Natural killer cell (primary cell): ENCODE measurements around the gene DNAAF3. TPM values are rescaled to one million over a fixed set of nuclear protein-coding genes. Genes with fewer than 3 reads are reported as not detected.

Experiments
- ATAC-seq, 3 donors: fragments of 150-1000 bp in 2 of 3; fragments of 200-7000 bp in 1 of 3; cut with Tn5 transposase; 1 replicate in 1 of 3; 2 replicates in 2 of 3; pipeline ENCODE4 v1.10.0; 2021; ENCODE audit warnings: mild to moderate bottlenecking in 2 of 3, moderate library complexity in 2 of 3
- DNase-seq, 2 donors: peaks; one replicate each; pipeline versions ENCODE4 v3.0.0 to v3.0.0-alpha.2; 2013 to 2021; ENCODE audit warnings: mixed read lengths in 1 of 2
- H3K27ac ChIP-seq: one replicate; pipeline ENCODE4 v1.5.1; 2013; ENCODE audit warnings: mild to moderate bottlenecking, low read length
- H3K27me3 ChIP-seq: one replicate; pipeline ENCODE4 v1.6.1; 2013; ENCODE audit warnings: low read length; ENCODE audit not compliant: control insufficient read depth, insufficient read depth
- H3K36me3 ChIP-seq: one replicate; pipeline ENCODE4 v1.6.1; 2013; ENCODE audit warnings: low read length; ENCODE audit not compliant: control insufficient read depth, insufficient read depth
- H3K4me1 ChIP-seq: one replicate; pipeline ENCODE4 v1.6.1; 2013; ENCODE audit warnings: low read length; ENCODE audit not compliant: control insufficient read depth, insufficient read depth
- H3K4me3 ChIP-seq: one replicate; pipeline ENCODE4 v1.5.1; 2013; ENCODE audit warnings: low read length
- H3K9me3 ChIP-seq: one replicate; pipeline ENCODE4 v1.6.1; 2013; ENCODE audit warnings: low read length; ENCODE audit not compliant: control insufficient read depth, insufficient read depth
- H3K27ac Mint-ChIP-seq, 2 donors: one replicate each; pipeline ENCODE4 v1.8.0; 2022; ENCODE audit warnings: mild to moderate bottlenecking in 2 of 2, mixed read lengths in 2 of 2, moderate library complexity in 1 of 2
- H3K27me3 Mint-ChIP-seq, 2 donors: one replicate each; pipeline ENCODE4 v1.8.0; 2022; ENCODE audit warnings: low read depth in 2 of 2, mixed read lengths in 2 of 2
- H3K36me3 Mint-ChIP-seq: one replicate; pipeline ENCODE4 v1.8.0; 2022; ENCODE audit warnings: mixed read lengths
- H3K4me1 Mint-ChIP-seq, 2 donors: one replicate each; pipeline ENCODE4 v1.8.0; 2022; ENCODE audit warnings: mixed read lengths in 2 of 2
- H3K4me3 Mint-ChIP-seq: one replicate; pipeline ENCODE4 v1.8.0; 2022; ENCODE audit warnings: mild to moderate bottlenecking, moderate library complexity, mixed read lengths
- H3K9me3 Mint-ChIP-seq, 2 donors: one replicate each; pipeline ENCODE4 v1.8.0; 2022; ENCODE audit warnings: mixed read lengths in 2 of 2
- WGBS: methylation state at CpG from one replicate; pipeline ENCODE4 v1.1.7; 2013; ENCODE audit warnings: missing lambda C conversion rate; ENCODE audit not compliant: insufficient coverage; 5-methylcytosine and 5-hydroxymethylcytosine counted together
- intact Hi-C: fragments of 100-400 bp; cut with micrococcal nuclease; formaldehyde crosslinking; loops from one replicate; pipeline ENCODE4 v1.14.2; 2022
- total RNA-seq, 4 donors: library from RNA; stranded (reverse); fragments of 120-200 nt in 1 of 4; gene quantifications; one replicate each; pipeline versions ENCODE4 v1.2.3 to v1.2.4, GENCODE V29; 2013 to 2022
- TF ChIP-seq, protein P1 (sequence below): fragments of 200-600 bp; IDR thresholded peaks from one replicate; pipeline ENCODE4 v1.8.0; 2022; ENCODE audit warnings: antibody characterized with exemption

The DNAAF3 gene
- total RNA-seq, 3 donors from 2014 or later (not counting 1 experiment from before 2014, with no cell fraction given): not detected

DNA sequence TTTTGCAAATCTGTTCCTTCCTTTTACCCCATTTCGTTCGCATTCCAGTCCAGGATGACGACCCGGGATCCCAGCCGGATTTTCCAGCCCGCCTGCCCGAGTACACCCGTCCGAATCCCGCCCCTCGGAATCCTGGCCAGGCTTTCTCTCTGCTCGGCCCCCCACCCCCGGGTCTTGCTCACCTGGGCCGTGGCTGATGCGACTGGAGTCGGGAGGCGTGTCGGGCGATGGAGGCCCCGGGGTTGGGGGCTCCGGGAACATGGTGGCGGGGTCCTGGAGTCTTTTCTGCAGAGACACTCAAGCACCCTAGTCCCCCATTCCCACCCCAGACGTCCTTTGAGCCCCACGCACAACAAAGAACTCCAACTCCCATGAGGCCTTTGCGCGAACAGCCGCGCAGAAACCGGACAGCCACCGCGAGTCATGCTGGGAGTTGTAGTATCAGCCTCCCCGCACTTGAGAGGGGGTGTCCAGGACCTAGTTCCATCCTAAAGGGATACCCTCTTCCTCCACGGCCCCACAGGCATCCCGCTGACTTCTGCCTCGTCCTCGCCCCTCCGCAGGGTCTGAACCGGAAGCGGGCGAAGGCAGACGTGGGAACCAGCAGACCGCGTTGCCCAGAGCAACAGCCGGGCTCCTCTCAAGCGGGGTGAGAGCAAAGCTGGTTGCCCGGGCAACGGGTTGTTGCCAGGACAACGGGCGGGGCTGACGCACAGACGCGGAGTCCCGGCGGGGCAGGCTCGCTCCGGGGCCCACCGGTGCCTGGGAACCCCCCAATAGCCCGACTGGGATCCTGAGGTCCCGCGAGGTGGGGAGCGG lies 12.6 kb upstream of the DNAAF3 start:
- DNase-seq: peak; percentile 98
- Histone ChIP-seq H3K9me3 (no peaks in the 10 kb centered on the region), H3K4me1 (peaks cover 29% of the 10 kb centered on the region), H3K27ac (no peak overlapping the region), H3K36me3 (no peaks in the 10 kb centered on the region), H3K27me3 (peaks cover 46% of the 10 kb centered on the region), H3K4me3 (peak overlapping the region; percentile 22)
- H3K36me3 Mint-ChIP-seq: no peaks in the 10 kb centered on the region
- intact Hi-C loops: loop anchor here (1.0 to 5.0 kb wide), 2 partner anchors 62 to 473 kb away; partner anchors contain the start of gene PPP1R12C
- H3K9me3 Mint-ChIP-seq: no peaks in the 10 kb centered on the region
- 6% methylated on average over 61 of the region's 61 CpGs for WGBS
- TF ChIP-seq, protein P1, sequence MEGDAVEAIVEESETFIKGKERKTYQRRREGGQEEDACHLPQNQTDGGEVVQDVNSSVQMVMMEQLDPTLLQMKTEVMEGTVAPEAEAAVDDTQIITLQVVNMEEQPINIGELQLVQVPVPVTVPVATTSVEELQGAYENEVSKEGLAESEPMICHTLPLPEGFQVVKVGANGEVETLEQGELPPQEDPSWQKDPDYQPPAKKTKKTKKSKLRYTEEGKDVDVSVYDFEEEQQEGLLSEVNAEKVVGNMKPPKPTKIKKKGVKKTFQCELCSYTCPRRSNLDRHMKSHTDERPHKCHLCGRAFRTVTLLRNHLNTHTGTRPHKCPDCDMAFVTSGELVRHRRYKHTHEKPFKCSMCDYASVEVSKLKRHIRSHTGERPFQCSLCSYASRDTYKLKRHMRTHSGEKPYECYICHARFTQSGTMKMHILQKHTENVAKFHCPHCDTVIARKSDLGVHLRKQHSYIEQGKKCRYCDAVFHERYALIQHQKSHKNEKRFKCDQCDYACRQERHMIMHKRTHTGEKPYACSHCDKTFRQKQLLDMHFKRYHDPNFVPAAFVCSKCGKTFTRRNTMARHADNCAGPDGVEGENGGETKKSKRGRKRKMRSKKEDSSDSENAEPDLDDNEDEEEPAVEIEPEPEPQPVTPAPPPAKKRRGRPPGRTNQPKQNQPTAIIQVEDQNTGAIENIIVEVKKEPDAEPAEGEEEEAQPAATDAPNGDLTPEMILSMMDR: no peak
- peak; percentile 82 to 92 (median 87) for ATAC-seq
- peak overlapping the region; percentile 80 for H3K4me3 Mint-ChIP-seq
- peak overlapping the region; percentile 84 to 94 for H3K27ac Mint-ChIP-seq
- H3K27me3 Mint-ChIP-seq: peaks cover 31 to 44% of the 10 kb centered on the region in 2 donors
- peaks cover 12 to 31% of the 10 kb centered on the region in 2 donors for H3K4me1 Mint-ChIP-seq

DNA sequence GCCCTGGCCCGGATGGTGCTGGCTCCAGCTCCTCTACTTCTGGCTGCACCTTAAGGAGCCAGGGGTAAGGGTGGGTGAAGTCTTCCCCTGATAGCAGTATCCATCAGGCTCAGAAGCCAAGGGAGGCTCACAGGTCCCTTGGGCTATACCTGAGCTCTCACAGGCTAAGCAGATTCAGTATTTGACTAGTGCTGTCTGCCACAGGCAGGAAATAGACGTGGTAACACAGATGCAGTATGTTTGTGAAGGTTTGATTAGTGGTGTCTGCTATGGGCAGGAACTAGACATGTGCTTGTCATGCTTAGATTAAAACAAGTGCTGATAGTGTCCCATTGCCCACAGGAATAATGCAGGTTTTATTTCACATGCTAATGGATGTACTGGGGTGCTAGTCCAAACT lies 9.7 kb upstream of the DNAAF3 start:
- Histone ChIP-seq H3K36me3 (no peaks in the 10 kb centered on the region), H3K27me3 (peaks cover 49% of the 10 kb centered on the region), H3K27ac (no peak overlapping the region), H3K4me1 (peaks cover 40% of the 10 kb centered on the region), H3K9me3 (no peaks in the 10 kb centered on the region), H3K4me3 (no peak overlapping the region)
- Mint-ChIP-seq H3K36me3 (no peaks in the 10 kb centered on the region), H3K27ac (no peak overlapping the region), H3K4me3 (no peak overlapping the region), H3K4me1 (peaks cover 21 to 49% of the 10 kb centered on the region in 2 donors), H3K9me3 (no peaks in the 10 kb centered on the region), H3K27me3 (peaks cover 53% of the 10 kb centered on the region in 2 donors)
- TF ChIP-seq, protein P1: no peak
- ATAC-seq (no peak), DNase-seq (peak in 1 of 2 donors; percentile 42)
- intact Hi-C loops: loop anchor here (5.0 kb wide), 1 partner anchor 476 kb away; no protein-coding TSS in a partner anchor
- WGBS: 45% methylated on average over 2 of the region's 2 CpGs

DNA sequence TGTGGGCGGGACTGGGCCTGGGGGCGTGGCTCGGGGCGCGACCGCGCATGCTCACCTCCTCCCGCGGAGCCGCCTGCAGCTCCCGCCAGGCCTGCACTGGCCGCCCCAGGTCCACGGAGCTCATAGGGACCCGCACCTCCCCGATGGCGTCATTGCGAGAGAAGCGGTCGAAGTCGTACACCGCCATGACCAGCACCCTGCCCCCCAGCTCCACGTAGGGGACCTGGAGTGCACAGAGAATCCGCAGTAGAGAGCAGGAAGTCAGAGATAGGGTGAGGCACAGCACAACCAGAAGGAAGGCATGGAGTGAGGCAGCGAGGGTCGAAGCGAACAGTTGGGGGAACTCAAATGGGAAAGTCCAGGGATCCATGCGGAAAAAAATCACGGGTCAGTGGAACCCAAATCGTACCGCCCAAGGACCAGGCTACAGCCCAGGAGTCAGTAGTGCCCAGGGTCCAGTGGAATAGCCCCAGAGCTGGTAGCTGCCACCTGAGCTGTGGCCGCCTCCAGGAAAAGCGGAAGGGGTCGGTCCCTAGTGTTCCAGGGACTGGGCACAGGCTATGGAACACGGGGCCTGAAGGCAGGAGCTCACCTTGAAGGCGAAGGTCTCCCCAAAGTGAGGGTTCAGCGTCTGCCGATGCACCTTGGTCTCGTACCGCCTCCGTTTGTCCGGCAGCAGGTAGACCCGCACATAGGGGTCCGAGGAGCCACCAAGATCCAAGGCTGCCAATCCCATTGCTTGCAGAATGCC lies 8.9 kb upstream of the DNAAF3 start:
- no peak overlapping the region for H3K4me3 Mint-ChIP-seq
- H3K27ac Mint-ChIP-seq: no peak overlapping the region
- Histone ChIP-seq H3K27ac (no peak overlapping the region), H3K4me1 (peaks cover 36% of the 10 kb centered on the region), H3K27me3 (peaks cover 42% of the 10 kb centered on the region), H3K9me3 (no peaks in the 10 kb centered on the region), H3K36me3 (no peaks in the 10 kb centered on the region), H3K4me3 (no peak overlapping the region)
- no peaks in the 10 kb centered on the region for H3K9me3 Mint-ChIP-seq
- peaks cover 21 to 44% of the 10 kb centered on the region in 2 donors for H3K4me1 Mint-ChIP-seq
- intact Hi-C loops: loop anchor here (5.0 kb wide), 1 partner anchor 477 kb away; no protein-coding TSS in a partner anchor
- H3K27me3 Mint-ChIP-seq: peaks cover 52 to 61% of the 10 kb centered on the region in 2 donors
- ATAC-seq: no peak
- 71% methylated on average over 43 of the region's 43 CpGs for WGBS
- no peak for DNase-seq
- no peaks in the 10 kb centered on the region for H3K36me3 Mint-ChIP-seq
- TF ChIP-seq, protein P1: no peak
